SJSA1 (cell line): ENCODE data around the gene SYNGR1. TPM values are rescaled to one million over a fixed set of nuclear protein-coding genes. Genes with fewer than 3 reads are reported as not detected.

Experiments used
- DNase-seq, 2 experiments: peaks; one replicate each; pipeline ENCODE4 v3.0.0-alpha.2; 2015 to 2020; ENCODE audit warnings: low spot score in 2 of 2, low read depth in 1 of 2
- H3K27ac ChIP-seq: fragments of 250-450 bp; sonication (Bioruptor Pico); 2 replicates; pipeline ENCODE4 v1.5.1; 2020; ENCODE audit warnings: mild to moderate bottlenecking, moderate library complexity
- H3K27me3 ChIP-seq: fragments of 250-450 bp; sonication (Bioruptor Pico); replicated peaks from 2 replicates; pipeline ENCODE4 v1.5.1; 2020; ENCODE audit warnings: mild to moderate bottlenecking, moderate library complexity
- H3K36me3 ChIP-seq: fragments of 250-450 bp; sonication (Bioruptor Pico); 2 replicates; pipeline ENCODE4 v1.5.1; 2020; ENCODE audit warnings: mild to moderate bottlenecking
- H3K4me1 ChIP-seq: fragments of 250-450 bp; sonication (Bioruptor Pico); replicated peaks from 2 replicates; pipeline ENCODE4 v1.6.1; 2021; ENCODE audit warnings: mild to moderate bottlenecking
- H3K4me3 ChIP-seq: fragments of 250-450 bp; sonication (Bioruptor Pico); 2 replicates; pipeline ENCODE4 v1.5.1; 2020; ENCODE audit warnings: mild to moderate bottlenecking
- H3K9me3 ChIP-seq: fragments of 250-450 bp; sonication (Bioruptor Pico); replicated peaks from 2 replicates; pipeline ENCODE4 v1.5.1; 2020; ENCODE audit warnings: mild to moderate bottlenecking
- total RNA-seq: library from RNA; depleted of rRNA; stranded (reverse); fragments of >200 nt; shearing (Covaris generic); gene quantifications from 2 replicates; pipeline ENCODE4 v1.2.3, GENCODE V29; 2014

The SYNGR1 gene
- total RNA-seq, 1 experiment from 2014 or later = 18.6 TPM

DNA sequence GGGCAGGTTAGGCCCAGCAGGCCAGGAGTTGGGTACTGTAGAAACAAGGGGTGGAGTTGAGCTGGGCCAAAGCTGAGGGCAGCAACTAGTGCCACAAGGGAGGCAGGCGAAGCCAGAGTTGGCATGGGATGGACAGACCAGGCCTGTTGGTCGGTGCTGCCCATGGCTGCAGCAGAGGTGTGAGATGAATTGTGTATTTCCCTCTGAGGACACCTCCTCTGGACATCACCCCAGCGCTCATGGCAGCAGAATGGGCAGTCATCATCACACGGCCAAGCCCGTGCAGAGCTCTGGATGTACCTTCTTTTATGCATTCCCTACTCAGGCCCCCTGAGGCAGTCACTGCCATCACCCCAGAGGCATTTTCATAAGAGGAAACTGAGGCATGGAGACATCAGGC is 70.1 kb downstream of the SYNGR1 start:
- H3K27me3 ChIP-seq = no peaks in the 10 kb centered on the region
- H3K27ac ChIP-seq = no peak overlapping the region
- DNase-seq = no peak
- no peak overlapping the region for H3K4me3 ChIP-seq
- peaks cover 46% of the 10 kb centered on the region for H3K36me3 ChIP-seq
- no peaks in the 10 kb centered on the region for H3K9me3 ChIP-seq
- H3K4me1 ChIP-seq = no peaks in the 10 kb centered on the region

DNA sequence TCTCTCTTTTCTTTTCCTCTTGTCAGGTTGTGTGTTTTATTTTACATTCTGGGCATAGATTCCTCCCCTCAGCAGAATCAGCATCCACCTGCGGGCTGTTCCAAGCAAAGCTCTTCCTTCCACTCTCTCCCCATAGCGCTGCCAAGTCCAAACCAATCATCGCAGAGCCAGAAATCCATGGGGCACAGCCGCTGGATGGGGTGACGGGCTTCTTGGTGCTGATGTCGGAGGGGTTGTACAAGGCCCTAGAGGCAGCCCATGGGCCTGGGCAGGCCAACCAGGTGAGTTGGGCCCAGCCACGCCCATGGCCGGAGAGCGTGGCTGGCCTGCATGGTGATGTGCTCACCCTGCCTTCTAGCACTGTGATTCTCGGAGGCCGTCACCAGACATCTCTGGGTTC is 71.9 kb downstream of the SYNGR1 start:
- no peaks in the 10 kb centered on the region for H3K27me3 ChIP-seq
- no peak for DNase-seq
- no peak overlapping the region for H3K4me3 ChIP-seq
- no peaks in the 10 kb centered on the region for H3K9me3 ChIP-seq
- no peaks in the 10 kb centered on the region for H3K4me1 ChIP-seq
- peaks cover 46% of the 10 kb centered on the region for H3K36me3 ChIP-seq
- no peak overlapping the region for H3K27ac ChIP-seq

GRCh38 chr22:39422101-39422500 is 72.3 kb downstream of the SYNGR1 start:
- H3K4me1 ChIP-seq = no peaks in the 10 kb centered on the region
- no peak overlapping the region for H3K27ac ChIP-seq
- H3K36me3 ChIP-seq = peaks cover 46% of the 10 kb centered on the region
- no peaks in the 10 kb centered on the region for H3K27me3 ChIP-seq
- H3K9me3 ChIP-seq = no peaks in the 10 kb centered on the region
- DNase-seq = no peak
- no peak overlapping the region for H3K4me3 ChIP-seq

DNA sequence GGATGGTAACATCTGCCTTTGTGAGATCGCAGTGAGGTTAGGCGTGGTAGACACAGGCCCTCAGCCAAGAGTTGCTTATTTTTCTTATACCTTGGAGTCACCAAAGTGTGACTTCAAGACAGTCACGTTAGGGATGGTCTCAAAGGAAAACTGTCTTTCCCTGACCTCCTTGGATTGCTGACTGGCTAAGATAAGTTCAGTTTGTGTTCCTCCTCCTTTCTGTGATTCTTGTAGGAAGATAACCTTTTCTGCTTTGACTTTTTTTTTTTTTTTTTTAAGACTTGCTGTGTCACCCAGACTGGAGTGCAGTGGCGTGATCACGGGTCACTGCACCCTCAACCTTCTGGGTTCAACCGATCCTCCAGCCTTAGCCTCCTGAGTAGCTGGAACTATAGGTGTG is 72.9 kb downstream of the SYNGR1 start:
- H3K9me3 ChIP-seq = no peaks in the 10 kb centered on the region
- peaks cover 46% of the 10 kb centered on the region for H3K36me3 ChIP-seq

GRCh38 chr22:39423976-39424375 is 74.2 kb downstream of the SYNGR1 start:
- Histone ChIP-seq H3K27ac (no peak overlapping the region), H3K27me3 (no peaks in the 10 kb centered on the region), H3K4me3 (no peak overlapping the region), H3K9me3 (no peaks in the 10 kb centered on the region), H3K36me3 (peaks cover 47% of the 10 kb centered on the region), H3K4me1 (no peaks in the 10 kb centered on the region)
- DNase-seq = no peak

More for the DNA sequence above, 72.9 kb downstream of the SYNGR1 start:
- Histone ChIP-seq H3K4me3 (no peak overlapping the region), H3K27ac (no peak overlapping the region), H3K27me3 (no peaks in the 10 kb centered on the region), H3K4me1 (no peaks in the 10 kb centered on the region)
- no peak for DNase-seq

GRCh38 chr22:39426380-39427043 is 76.7 kb downstream of the SYNGR1 start:
- H3K4me1 ChIP-seq = no peaks in the 10 kb centered on the region
- peaks cover 55% of the 10 kb centered on the region for H3K36me3 ChIP-seq
- H3K27me3 ChIP-seq = no peaks in the 10 kb centered on the region
- H3K27ac ChIP-seq = no peak overlapping the region
- DNase-seq = no peak
- H3K4me3 ChIP-seq = no peak overlapping the region
- no peaks in the 10 kb centered on the region for H3K9me3 ChIP-seq

DNA sequence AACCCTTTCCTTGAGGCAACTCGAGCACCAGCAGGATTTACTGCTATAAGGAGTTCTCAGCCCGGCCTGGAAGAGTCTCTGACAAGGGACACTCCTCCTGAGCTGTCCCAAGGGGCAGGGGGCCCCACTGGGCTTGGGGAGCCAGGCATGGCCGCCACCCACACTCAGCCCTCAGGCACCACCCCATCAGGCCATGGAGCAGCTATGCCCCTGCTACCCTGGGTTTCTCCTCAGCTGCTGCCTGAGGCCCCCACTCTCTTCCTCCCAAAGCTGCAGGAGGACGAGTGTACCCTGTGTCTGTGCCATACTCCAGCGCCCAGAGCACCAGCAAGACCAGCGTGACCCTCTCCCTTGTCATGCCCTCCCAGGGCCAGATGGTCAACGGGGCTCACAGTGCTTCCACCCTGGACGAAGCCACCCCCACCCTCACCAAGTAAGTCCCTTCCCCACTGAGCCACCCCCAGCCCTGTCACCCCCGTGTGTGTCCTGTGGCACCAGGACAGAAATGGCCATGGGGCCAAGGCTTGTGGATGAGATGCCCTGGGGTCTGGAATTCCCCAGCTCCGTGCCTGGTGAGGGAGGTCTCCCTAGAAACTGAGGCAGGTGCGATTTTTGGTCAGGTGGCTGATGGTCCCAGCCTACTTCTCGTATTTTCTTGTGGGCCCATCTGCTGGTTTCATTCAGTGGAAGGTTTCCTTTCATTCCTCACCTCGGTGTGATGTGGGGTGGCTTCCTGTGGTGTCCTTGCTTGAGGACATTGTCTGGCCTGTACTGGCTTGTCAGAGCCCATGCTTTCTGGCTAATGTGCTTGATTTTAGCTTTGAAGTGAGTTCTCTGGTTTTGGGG is 78.2 kb downstream of the SYNGR1 start:
- Histone ChIP-seq H3K36me3 (peaks cover 61% of the 10 kb centered on the region), H3K27ac (no peak overlapping the region), H3K4me1 (no peaks in the 10 kb centered on the region), H3K9me3 (no peaks in the 10 kb centered on the region), H3K4me3 (no peak overlapping the region), H3K27me3 (no peaks in the 10 kb centered on the region)
- DNase-seq = no peak

- Histone ChIP-seq H3K4me1 (no peaks in the 10 kb centered on the region), H3K4me3 (no peak overlapping the region), H3K9me3 (no peaks in the 10 kb centered on the region), H3K27ac (no peak overlapping the region), H3K27me3 (no peaks in the 10 kb centered on the region), H3K36me3 (peaks cover 61% of the 10 kb centered on the region)
- no peak for DNase-seq
Observed at GRCh38 chr22:39428597-39429071, 78.8 kb downstream of the SYNGR1 start.

DNA sequence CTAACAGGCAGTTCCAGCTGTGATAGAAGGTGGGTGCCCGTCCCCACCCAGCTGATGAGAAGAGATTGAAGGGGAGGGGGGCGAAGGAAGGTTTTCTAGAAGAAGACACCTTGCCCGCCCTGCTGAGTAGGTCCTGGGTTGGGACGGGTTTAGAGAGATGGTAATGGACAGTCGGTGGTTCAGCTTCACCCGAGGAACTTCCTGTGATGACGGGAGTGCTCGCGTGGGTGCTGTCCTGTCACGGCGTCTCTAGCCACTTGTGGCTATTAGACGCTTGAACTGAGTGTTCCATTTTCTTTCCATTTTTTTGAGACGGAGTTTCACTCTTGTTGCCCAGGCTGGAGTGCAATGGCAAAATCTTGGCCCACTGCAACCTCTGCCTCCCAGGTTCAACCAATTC is 79.4 kb downstream of the SYNGR1 start:
- Histone ChIP-seq H3K27ac (no peak overlapping the region), H3K4me1 (no peaks in the 10 kb centered on the region), H3K9me3 (no peaks in the 10 kb centered on the region), H3K36me3 (peaks cover 58% of the 10 kb centered on the region), H3K27me3 (no peaks in the 10 kb centered on the region), H3K4me3 (no peak overlapping the region)
- no peak for DNase-seq

GRCh38 chr22:39429916-39430575 is 80.3 kb downstream of the SYNGR1 start:
- no peak overlapping the region for H3K4me3 ChIP-seq
- H3K27me3 ChIP-seq = no peaks in the 10 kb centered on the region
- H3K27ac ChIP-seq = no peak overlapping the region
- H3K9me3 ChIP-seq = no peaks in the 10 kb centered on the region
- H3K4me1 ChIP-seq = no peaks in the 10 kb centered on the region
- peaks cover 58% of the 10 kb centered on the region for H3K36me3 ChIP-seq
- DNase-seq = no peak

GRCh38 chr22:39430576-39431150 is 80.9 kb downstream of the SYNGR1 start:
- DNase-seq = no peak
- Histone ChIP-seq H3K4me3 (no peak overlapping the region), H3K27ac (no peak overlapping the region), H3K4me1 (no peaks in the 10 kb centered on the region), H3K9me3 (no peaks in the 10 kb centered on the region), H3K27me3 (no peaks in the 10 kb centered on the region), H3K36me3 (peaks cover 58% of the 10 kb centered on the region)

DNA sequence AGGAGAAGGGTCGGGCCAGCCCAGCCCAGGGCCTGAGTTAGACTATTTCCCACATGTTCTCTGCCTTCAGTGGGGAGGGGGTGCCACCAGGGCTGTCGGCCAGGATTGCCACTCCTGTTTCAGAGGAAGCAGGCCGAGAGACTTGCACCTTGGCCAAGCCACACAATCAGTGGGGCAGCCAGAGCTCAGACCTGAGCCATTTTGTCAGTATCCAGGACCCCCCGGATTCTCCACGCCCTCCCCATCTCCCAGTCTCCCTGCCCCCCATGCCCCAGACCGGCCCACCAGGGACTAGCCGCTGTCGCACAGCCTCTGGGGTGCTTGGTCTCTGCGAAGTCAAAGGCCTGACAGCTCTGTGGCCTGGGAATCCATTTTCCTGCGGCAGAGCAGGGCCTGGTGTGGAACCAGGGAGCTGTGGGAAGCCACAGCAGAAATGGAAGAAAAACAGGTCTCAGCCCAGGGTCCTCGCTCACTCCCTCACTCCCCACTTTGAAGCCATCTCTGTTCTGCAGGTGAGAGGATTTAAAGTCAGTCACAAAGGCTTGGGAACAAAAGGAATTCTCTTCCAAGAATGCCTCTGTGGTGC is 81.5 kb downstream of the SYNGR1 start:
- H3K27ac ChIP-seq = no peak overlapping the region
- no peaks in the 10 kb centered on the region for H3K4me1 ChIP-seq
- H3K9me3 ChIP-seq = no peaks in the 10 kb centered on the region
- DNase-seq = no peak
- H3K36me3 ChIP-seq = peaks cover 54% of the 10 kb centered on the region
- no peaks in the 10 kb centered on the region for H3K27me3 ChIP-seq
- no peak overlapping the region for H3K4me3 ChIP-seq

DNA sequence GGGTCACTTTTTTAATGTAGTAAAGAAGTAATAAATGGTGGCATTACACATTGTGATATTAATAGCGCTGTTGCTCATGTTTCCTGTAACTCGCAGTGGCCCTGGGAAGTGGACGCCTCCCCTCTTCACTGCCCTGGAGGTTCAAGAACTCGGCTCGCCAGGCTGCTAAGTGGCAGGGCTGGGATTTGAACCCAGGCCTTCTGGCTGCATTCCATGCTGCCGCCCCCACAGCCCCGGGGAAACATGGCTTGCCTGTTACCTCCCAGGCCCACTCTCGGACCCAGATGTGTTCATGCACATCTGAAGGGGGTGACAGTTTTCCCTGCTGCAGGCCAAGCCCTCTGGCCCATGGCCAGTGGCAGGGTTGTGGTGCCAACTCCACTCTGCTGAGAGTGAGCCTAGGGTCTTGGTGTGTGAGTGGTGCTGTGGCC is 82.0 kb downstream of the SYNGR1 start:
- no peak for DNase-seq
- Histone ChIP-seq H3K4me1 (no peaks in the 10 kb centered on the region), H3K9me3 (no peaks in the 10 kb centered on the region), H3K36me3 (peaks cover 50% of the 10 kb centered on the region), H3K4me3 (no peak overlapping the region), H3K27me3 (no peaks in the 10 kb centered on the region), H3K27ac (no peak overlapping the region)
